ENCODE data around the gene NDUFB6. TPM values are rescaled to one million over a fixed set of nuclear protein-coding genes. Genes with fewer than 3 reads are reported as not detected.

NDUFB6 gene
- total RNA-seq, 1 experiment from 2014 or later, result 60.2 TPM

DNA sequence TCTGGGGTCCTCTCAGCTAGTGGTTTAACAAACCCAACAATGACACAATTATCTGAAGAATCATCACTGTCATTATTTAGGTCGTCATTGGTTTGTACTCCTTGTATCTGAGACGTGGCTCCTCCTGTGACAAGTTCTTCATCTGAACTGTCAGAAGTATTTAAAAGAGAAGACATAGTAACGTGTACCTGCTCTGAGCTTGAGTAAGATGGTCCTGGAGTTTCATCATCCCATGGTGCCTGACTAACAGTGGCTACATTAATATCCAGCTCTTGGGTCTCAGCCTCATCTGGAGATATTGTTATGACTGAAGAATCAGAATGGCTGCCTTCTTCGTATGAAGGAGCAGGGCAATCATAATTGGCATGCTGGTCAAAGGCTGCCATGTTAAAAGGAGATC lies 29.9 kb downstream of the NDUFB6 start:
- H3K27me3 Mint-ChIP-seq (ENCODE audit: low read depth), result no peaks in the 10 kb centered on the region
- no peak overlapping the region for H3K27ac ChIP-seq (ENCODE audit: insufficient read length, low read depth, low read length)
- TF ChIP-seq, protein P1, sequence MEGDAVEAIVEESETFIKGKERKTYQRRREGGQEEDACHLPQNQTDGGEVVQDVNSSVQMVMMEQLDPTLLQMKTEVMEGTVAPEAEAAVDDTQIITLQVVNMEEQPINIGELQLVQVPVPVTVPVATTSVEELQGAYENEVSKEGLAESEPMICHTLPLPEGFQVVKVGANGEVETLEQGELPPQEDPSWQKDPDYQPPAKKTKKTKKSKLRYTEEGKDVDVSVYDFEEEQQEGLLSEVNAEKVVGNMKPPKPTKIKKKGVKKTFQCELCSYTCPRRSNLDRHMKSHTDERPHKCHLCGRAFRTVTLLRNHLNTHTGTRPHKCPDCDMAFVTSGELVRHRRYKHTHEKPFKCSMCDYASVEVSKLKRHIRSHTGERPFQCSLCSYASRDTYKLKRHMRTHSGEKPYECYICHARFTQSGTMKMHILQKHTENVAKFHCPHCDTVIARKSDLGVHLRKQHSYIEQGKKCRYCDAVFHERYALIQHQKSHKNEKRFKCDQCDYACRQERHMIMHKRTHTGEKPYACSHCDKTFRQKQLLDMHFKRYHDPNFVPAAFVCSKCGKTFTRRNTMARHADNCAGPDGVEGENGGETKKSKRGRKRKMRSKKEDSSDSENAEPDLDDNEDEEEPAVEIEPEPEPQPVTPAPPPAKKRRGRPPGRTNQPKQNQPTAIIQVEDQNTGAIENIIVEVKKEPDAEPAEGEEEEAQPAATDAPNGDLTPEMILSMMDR (conservative IDR thresholded peaks at IDR 0.05), result no peak
- H3K18ac ChIP-seq (ENCODE audit: insufficient read length, low read depth, low read length), result no peak overlapping the region
- no peak overlapping the region for H3K23ac ChIP-seq (ENCODE audit: insufficient read length, low read depth, low read length)
- H3K4me3 Mint-ChIP-seq, result no peak overlapping the region
- no peaks in the 10 kb centered on the region for H3K9me3 Mint-ChIP-seq
- H3K23me2 ChIP-seq (ENCODE audit: insufficient read length, low read depth, low read length, poor library complexity, severe bottlenecking), result no peaks in the 10 kb centered on the region
- H3K4me1 Mint-ChIP-seq, result peaks cover 1 to 8% of the 10 kb centered on the region in 2 experiments; a peak in 2 of 4 replicates
- no peak overlapping the region for H4K5ac ChIP-seq (ENCODE audit: insufficient read length, low read depth, low read length)
- no peaks in the 10 kb centered on the region for H3K4me1 ChIP-seq (ENCODE audit: insufficient read depth, low read length)
- WGBS (ENCODE audit: extremely low coverage, insufficient read length, low lambda C conversion rate), result no CpG with 5 or more reads among the region's 4 CpGs
- no peak overlapping the region for H4K91ac ChIP-seq (ENCODE audit: insufficient read length, low read depth, low read length)
- DNase-seq, result no peak
- H2BK12ac ChIP-seq (ENCODE audit: insufficient read length, low read depth, low read length), result no peak overlapping the region
- no peaks in the 10 kb centered on the region for H4K20me1 ChIP-seq (ENCODE audit: control insufficient read depth, insufficient read depth, insufficient read length)
- no peak overlapping the region for H3K56ac ChIP-seq (ENCODE audit: insufficient read length, low read depth, low read length)
- no peak overlapping the region for H3K4ac ChIP-seq (ENCODE audit: low read depth, low read length)
- no peak overlapping the region for H4K8ac ChIP-seq (replicated peaks; ENCODE audit: insufficient read length, low read depth, low read length)
- H3K27ac Mint-ChIP-seq, result no peak overlapping the region
- H3K9me3 ChIP-seq (ENCODE audit: control insufficient read depth, low read depth, low read length), result no peaks in the 10 kb centered on the region
- peaks cover 17% of the 10 kb centered on the region; the same call in 1 of the 2 replicates for H3K79me2 ChIP-seq (ENCODE audit: insufficient read depth, low read length)
- H2AK5ac ChIP-seq (ENCODE audit: insufficient read length, low read length), result no peak overlapping the region
- no peak overlapping the region for H2BK20ac ChIP-seq (ENCODE audit: low read depth, low read length, poor library complexity, severe bottlenecking)
- H2BK5ac ChIP-seq (ENCODE audit: insufficient read length, low read length), result no peak overlapping the region
- peaks cover 34 to 43% (median 40%) of the 10 kb centered on the region in 3 experiments for H3K36me3 Mint-ChIP-seq (ENCODE audit: insufficient read depth in 1 of 3, low read depth in 3 of 3)
- no peak overlapping the region for H2AFZ ChIP-seq (ENCODE audit: low read length)
- no peak overlapping the region for H3K14ac ChIP-seq (ENCODE audit: insufficient read depth, low read length)
- H3K79me1 ChIP-seq (ENCODE audit: insufficient read depth, low read depth, low read length, poor library complexity, severe bottlenecking), result no peaks in the 10 kb centered on the region
- no peaks in the 10 kb centered on the region for H3K27me3 ChIP-seq (ENCODE audit: insufficient read depth, low read length)
- no peak overlapping the region for H2BK15ac ChIP-seq (ENCODE audit: low read depth, low read length)
- no peak overlapping the region for H3K4me2 ChIP-seq (ENCODE audit: insufficient read depth, insufficient read length, low read length)
- no peak overlapping the region for H3T11ph ChIP-seq (ENCODE audit: low read length)
- no peak overlapping the region for H2BK120ac ChIP-seq (ENCODE audit: low read depth, low read length, poor library complexity, severe bottlenecking)
- no peak overlapping the region for H3K9ac ChIP-seq (ENCODE audit: extremely low read depth, insufficient read length, low read length)

All from H9 (cell line).